Measurements from ENCODE around the gene TIGD7.
"Not testable (repeated sequence)": the region's sequence is repeated elsewhere in the genome, so short reads cannot be mapped to it uniquely, and the experiment has no call there.

The TIGD7 gene

GRCh38 chr16:3282103-3282729 lies 23.0 kb downstream of the TIGD7 start:
- no peak for FAIRE-seq

DNA sequence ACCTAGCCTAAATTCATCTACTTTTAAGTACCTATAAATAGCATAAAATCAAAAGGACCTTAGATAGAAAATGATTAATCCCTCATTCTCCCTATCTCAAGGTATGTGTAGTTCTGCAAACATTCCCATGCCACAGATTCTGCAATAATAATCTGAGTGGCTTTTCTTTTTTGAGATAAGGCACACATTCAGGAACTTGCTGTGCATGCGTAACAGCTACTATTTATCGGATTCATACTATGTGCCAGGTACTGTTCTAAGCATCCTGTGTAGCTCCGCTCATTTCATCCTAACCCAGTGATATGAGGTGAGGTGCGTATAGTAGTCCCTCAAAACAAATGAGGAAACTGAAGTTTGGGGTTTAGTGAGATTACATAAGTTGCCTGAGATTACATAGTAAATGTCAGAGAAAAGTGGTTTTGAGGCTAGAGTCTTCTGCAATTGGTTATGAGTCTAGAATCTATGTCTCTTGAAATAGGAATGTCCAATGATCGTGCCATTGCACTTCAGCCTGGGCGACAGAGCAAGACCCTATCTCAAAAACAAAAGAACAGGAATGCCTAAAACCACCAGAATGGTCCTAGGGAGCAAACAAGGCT lies 23.9 kb downstream of the TIGD7 start:
- FAIRE-seq: no peak

- no peak for FAIRE-seq
Observed at GRCh38 chr16:3276679-3277078, 28.6 kb downstream of the TIGD7 start.

DNA sequence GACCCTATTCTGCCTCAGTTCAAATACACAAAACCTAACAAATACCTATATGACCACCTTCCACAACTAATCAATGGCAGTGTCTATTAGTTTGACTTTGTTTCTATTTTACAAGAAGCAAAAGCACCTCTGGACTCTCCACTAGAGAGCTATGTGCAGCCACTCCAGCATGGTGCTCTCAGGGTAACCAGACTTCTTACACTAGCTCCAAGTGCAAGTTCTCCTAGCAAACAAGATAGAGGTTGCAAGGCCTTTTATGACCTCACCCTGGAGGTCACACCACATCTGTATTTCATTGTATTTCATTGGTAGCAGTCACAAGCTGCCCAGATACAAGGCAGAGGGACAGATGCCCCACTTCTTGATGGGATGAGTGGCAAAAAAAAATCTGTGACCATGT lies 30.3 kb downstream of the TIGD7 start:
- no peak for FAIRE-seq

GRCh38 chr16:3274490-3274889 lies 30.7 kb downstream of the TIGD7 start:
- no peak for FAIRE-seq

- FAIRE-seq: not testable (repeated sequence)
Observed at GRCh38 chr16:3271281-3271680, 33.9 kb downstream of the TIGD7 start.

DNA sequence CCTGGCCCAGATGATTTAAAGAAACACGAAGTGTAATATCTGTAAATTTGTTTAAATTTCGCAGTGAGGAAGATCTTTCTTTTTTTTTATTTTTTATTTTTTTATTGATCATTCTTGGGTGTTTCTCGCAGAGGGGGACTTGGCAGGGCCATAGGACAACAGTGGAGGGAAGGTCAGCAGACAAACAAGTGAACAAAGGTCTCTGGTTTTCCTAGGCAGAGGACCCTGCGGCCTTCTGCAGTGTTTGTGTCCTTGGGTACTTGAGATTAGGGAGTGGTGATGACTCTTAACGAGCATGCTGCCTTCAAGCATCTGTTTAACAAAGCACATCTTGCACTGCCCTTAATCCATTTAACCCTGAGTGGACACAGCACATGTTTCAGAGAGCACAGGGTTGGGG lies 34.5 kb downstream of the TIGD7 start:
- not testable (repeated sequence) for FAIRE-seq

DNA sequence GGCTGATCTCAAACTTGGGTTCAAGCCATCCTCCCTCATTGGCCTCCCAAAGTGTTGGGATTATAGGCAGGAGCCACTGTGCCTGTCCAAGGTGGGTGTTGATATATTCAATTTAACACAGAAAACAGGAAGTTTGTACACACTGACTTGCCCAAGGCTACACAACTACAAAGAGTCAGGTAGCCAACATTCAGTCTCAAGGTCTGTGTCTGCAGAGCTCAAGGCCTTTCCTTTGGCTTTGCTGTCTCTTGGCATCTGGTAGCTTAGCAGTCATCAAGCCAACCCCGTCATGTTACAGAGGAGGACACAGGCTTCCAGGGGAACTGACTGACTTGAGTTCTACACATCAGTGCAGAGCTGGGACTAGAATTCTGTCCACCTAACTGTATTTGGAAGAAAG lies 36.9 kb downstream of the TIGD7 start:
- FAIRE-seq: no peak

GRCh38 chr16:3266873-3267537 lies 38.2 kb downstream of the TIGD7 start:
- FAIRE-seq: no peak

GRCh38 chr16:3264137-3265036 lies 40.8 kb downstream of the TIGD7 start:
- FAIRE-seq: peak; percentile 80

DNA sequence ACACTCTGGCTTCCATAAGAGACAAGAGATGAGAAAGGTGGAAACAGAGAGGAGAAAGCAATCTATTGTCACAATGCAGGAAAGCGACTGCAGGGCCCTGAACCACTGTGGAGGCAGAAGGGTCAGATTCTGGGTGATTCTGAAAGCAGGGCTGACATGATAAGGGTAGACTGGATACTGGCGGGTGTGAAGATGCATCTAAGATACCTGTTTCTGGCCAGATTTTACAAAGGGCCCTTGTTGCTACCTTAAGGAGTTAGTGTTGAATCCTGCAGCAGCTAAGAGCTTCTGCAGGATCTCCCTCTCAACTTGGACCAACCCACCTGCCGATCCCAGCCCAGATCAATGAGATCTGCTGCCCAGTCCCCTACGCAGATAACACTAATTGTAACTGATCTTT lies 42.7 kb downstream of the TIGD7 start:
- FAIRE-seq: no peak

DNA sequence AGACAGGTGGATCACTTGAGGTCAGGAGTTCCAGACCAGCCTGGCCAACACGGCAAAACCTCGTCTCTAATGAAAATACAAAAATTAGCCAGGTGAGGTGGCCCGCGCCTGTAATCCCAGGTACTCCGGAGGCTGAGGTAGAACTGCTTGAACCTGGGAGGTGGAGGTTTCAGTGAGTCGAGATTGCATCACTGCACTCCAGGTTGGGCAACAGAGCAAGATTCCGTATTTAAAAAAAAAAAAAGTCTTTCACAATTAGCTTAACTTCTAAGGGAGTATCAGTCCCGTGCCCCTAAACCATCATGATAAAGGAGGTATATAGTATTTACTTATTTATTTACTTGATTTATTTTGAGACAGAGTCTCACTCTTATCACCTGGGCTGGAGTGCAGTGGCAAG lies 45.4 kb downstream of the TIGD7 start:
- FAIRE-seq: no peak

- FAIRE-seq: no peak
Observed at GRCh38 chr16:3256866-3257465, 48.3 kb downstream of the TIGD7 start.

DNA sequence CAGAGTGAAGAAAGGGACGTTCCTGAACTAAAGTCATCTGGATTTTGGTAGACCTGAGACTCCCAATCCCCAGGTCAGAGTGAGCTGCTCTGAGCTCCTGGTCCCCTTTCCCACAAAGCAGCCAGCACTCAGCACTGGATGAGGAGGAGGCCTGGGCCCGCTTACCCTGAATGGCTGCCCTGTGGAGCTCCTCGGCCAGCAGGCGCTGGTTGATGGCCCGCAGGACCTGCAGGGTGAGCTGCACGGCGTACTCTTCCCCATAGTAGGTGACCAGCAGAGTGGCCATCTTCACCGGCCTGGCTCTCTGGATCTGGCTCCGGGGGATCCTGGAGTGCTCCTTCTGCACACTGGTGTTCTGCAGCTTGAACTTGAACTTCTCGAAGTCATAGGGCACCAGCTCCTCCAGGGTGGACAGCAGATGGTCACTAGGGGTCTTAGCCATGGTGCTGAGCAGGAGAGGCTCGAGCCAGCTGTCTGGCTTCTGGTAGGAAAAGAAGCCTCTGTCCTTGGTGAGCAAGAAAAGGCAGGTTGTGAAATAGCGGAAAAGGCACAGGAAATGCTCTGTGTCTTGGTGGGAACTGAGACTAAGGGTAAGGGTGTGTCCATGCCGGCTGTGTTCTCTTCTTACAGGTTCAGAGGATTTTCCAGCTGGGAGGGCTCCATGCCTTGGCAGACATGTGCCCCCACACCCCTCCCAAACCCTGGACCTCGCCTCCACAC lies 48.9 kb downstream of the TIGD7 start, which contains the start of gene MEFV:
TSS of gene MEFV (minus strand) at position 488 of the 720 bp plus-strand sequence. CDS start at position 442, 46 bp downstream.
- no peak for FAIRE-seq

GRCh38 chr16:3254309-3254708 lies 50.9 kb downstream of the TIGD7 start:
- no peak for FAIRE-seq

- no peak for FAIRE-seq
Observed at GRCh38 chr16:3252967-3253366, 52.3 kb downstream of the TIGD7 start.

- FAIRE-seq: no peak
Observed at GRCh38 chr16:3249451-3249850, 55.8 kb downstream of the TIGD7 start.

- FAIRE-seq: no peak
Observed at GRCh38 chr16:3249020-3249419, 56.2 kb downstream of the TIGD7 start.

Data from endometrium (tissue), 2 donors.